ENCODE data around the gene ENTPD2.

Gene ENTPD2

GRCh38 chr9:137073992-137074399 lies 20.1 kb upstream of the ENTPD2 start:
- H3K4me3 ChIP-seq (ENCODE audit: low read length): no peak overlapping the region
- no peak for TF ChIP-seq CTCF (conservative IDR thresholded peaks at IDR 0.05; ENCODE audit: low read depth, low read length)
- DNase-seq (ENCODE audit: low read depth): no peak

DNA sequence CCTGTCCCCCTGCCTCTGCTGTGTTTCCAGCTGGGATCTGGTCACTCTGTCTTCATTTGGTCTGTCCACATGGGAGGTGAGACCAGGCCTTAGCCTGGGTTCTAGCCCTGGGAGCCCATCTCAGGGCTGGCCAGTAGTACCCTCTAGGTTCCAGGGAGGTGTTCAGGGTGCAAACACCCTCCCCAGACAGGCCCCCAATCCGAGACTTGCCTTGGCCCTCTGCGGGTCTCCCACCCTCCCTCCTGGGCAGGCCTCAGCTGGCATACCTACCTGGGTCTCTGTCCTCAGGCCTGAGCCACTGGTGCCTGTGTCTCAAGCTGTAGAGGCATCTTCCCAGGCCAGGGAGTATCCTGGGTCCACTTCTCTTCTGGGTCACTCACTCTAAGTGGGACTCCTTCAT lies 17.4 kb upstream of the ENTPD2 start:
- no peak overlapping the region for H3K4me3 ChIP-seq (ENCODE audit: low read length)
- DNase-seq (ENCODE audit: low read depth): no peak
- TF ChIP-seq CTCF (conservative IDR thresholded peaks at IDR 0.05; ENCODE audit: low read depth, low read length): no peak

- TF ChIP-seq CTCF (conservative IDR thresholded peaks at IDR 0.05; ENCODE audit: low read depth, low read length): no peak
- DNase-seq (ENCODE audit: low read depth): no peak
- H3K4me3 ChIP-seq (ENCODE audit: low read length): peak overlapping the region; percentile 40
These were observed 17.0 kb upstream of the ENTPD2 start for GRCh38 chr9:137070906-137071275.

- DNase-seq (ENCODE audit: low read depth): peak; percentile 59
- peak within 1 kb of the TSS; percentile 40 for H3K4me3 ChIP-seq (ENCODE audit: low read length)
- no peak for TF ChIP-seq CTCF (conservative IDR thresholded peaks at IDR 0.05; ENCODE audit: low read depth, low read length)
These were observed 16.5 kb upstream of the ENTPD2 start, which contains the start of gene SAPCD2 for GRCh38 chr9:137070201-137070905. TSS of gene SAPCD2 (minus strand) at chr9:137070557. CDS start at chr9:137070460, 97 bp downstream.

DNA sequence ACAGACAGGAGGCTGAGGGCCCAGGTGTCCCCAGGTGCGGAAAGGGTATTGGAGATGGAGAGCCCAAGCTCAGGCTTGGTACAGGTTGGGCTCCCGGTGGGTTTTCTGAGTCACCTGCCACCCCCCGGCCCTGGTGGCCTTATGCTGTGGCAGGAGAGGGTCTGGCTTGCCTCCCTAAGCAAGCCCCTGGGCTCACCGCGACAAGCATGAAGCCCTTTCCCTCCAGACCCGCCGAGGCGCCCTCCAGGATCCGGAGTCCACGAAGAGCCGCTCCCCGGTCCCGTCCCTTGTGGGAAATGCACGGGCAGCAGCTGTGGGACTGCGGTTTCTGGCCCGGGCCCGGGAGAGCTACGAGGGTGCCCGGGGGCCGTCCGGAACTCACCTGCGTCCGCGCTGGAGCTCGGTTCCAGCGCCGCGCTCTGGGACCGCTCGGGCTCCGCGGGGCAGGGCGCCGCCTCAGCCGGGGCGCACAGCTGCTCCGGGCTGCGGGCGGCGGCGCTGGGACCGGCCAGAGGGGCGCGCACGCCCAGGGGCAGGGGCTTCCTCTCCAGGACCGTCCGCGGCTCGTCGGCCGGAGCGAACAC lies 15.7 kb upstream of the ENTPD2 start:
- peak overlapping the region; percentile 37 for H3K4me3 ChIP-seq (ENCODE audit: low read length)
- TF ChIP-seq CTCF (conservative IDR thresholded peaks at IDR 0.05; ENCODE audit: low read depth, low read length): no peak
- DNase-seq (ENCODE audit: low read depth): no peak

DNA sequence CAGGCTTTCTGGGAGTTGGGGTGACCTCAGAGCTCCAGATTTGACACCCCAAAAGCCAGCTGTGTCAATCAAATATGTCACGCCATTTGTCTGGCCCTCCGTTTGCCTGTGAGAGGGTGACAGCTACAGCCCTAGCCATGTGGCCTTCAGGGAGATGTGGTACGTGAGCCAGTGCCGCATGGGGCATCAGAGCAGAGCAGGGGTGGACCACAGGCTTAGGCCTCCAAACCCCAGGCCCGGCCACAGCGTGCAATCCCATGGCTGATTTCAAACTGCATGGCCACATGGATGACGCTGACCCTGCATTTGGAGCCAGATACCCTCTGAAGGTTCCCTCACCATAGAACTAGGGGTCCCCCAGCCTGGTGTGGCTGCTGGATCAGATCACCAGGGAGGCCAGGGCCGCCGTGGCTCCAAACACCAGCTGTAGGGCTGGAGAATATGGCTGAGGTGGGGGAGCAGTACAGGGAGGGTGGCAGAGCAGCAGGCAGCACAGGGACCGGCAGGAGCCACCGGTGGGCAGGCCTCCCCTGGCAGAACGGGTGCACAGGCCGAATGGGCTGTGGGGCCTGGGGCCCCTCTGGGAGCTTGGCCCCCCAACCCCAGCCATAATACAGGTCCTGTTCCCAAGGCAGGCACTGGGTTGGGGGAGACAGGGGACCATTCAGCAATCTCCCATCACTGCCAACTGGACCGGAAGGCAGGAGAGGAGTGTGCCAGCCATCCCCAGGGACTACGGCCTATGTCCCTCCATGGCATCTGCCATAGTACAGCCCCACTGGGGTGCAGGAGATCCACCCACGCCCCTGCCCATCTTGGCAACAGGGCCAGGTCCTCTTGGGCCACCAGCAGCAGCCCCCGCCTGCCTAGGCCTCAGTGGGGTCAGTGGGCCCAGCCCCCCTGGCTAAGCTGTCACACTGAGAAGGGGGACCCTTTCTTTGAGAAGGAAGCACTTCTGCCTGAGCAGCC lies 15.0 kb upstream of the ENTPD2 start:
- no peak for DNase-seq (ENCODE audit: low read depth)
- peak overlapping the region; percentile 37 for H3K4me3 ChIP-seq (ENCODE audit: low read length)
- TF ChIP-seq CTCF (conservative IDR thresholded peaks at IDR 0.05; ENCODE audit: low read depth, low read length): no peak
